H1 (cell line): ENCODE measurements around the gene STAT3. TPM values are rescaled to one million over a fixed set of nuclear protein-coding genes. Genes with fewer than 3 reads are reported as not detected.

Source experiments
- CTCF ChIA-PET: fragments of 300-600 bp; sonication (Branson Sonifier 250); formaldehyde crosslinking; loops from one replicate; lab custom pipeline; 2021; ENCODE audit not compliant: partially characterized antibody; lab: Charles Lee
- POLR2A ChIA-PET: fragments of 300-600 bp; sonication (Branson Sonifier 250); formaldehyde crosslinking; loops from one replicate; lab custom pipeline; 2021; ENCODE audit warnings: inconsistent platforms; ENCODE audit not compliant: partially characterized antibody; lab: Charles Lee
- DNase-seq, 2 experiments: peaks; one replicate each; pipeline versions ENCODE4 v3.0.0 to v3.0.0-alpha.2; 2010 to 2022; ENCODE audit warnings: low spot score in 2 of 2, low read depth in 1 of 2, mixed read lengths in 1 of 2
- FAIRE-seq: peaks from 2 replicates; lab custom pipeline; 2011; peaks lifted over from hg19 to GRCh38; lab: Jason Lieb, UNC
- H2AFZ ChIP-seq: 2 replicates; pipeline ENCODE4 v1.8.1; 2012; ENCODE audit warnings: low read length, inconsistent platforms
- H2AK5ac ChIP-seq: 2 replicates; pipeline ENCODE4 v1.6.1; 2013; ENCODE audit warnings: low read depth, low read length
- H2BK120ac ChIP-seq: replicated peaks from 2 replicates; pipeline ENCODE3; 2013; ENCODE audit warnings: low read depth, low read length, inconsistent platforms
- H2BK12ac ChIP-seq: 2 replicates; pipeline ENCODE4 v1.6.1; 2013; ENCODE audit warnings: low read depth, low read length
- H2BK15ac ChIP-seq: 2 replicates; pipeline ENCODE4 v1.6.1; 2013; ENCODE audit warnings: low read length
- H2BK20ac ChIP-seq: 2 replicates; pipeline ENCODE4 v1.6.1; 2013; ENCODE audit warnings: low read length
- H2BK5ac ChIP-seq: 2 replicates; pipeline ENCODE4 v1.6.1; 2013; ENCODE audit warnings: low read depth, low read length
- H3K14ac ChIP-seq: 2 replicates; pipeline ENCODE4 v1.6.1; 2013; ENCODE audit warnings: inconsistent platforms; ENCODE audit not compliant: insufficient read length
- H3K18ac ChIP-seq: 2 replicates; pipeline ENCODE4 v1.6.1; 2013; ENCODE audit warnings: low read length; ENCODE audit errors: extremely low read depth
- H3K23ac ChIP-seq: 2 replicates; pipeline ENCODE4 v1.6.1; 2013; ENCODE audit warnings: inconsistent platforms; ENCODE audit not compliant: insufficient read length
- H3K23me2 ChIP-seq: 2 replicates; pipeline ENCODE4 v1.6.1; 2013; ENCODE audit warnings: low read depth, low read length
- H3K27ac ChIP-seq: 2 replicates; pipeline ENCODE4 v1.6.1; 2011; ENCODE audit warnings: low read depth, low read length, inconsistent platforms
- H3K27me3 ChIP-seq, 4 experiments: replicated peaks in 1 of 4; 1 replicate in 1 of 4; 2 replicates in 3 of 4; pipeline versions ENCODE4 v1.6.1 to v1.8.1; 2011 to 2013; ENCODE audit warnings: low read length in 3 of 4, mild to moderate bottlenecking in 3 of 4, inconsistent platforms in 2 of 4, mixed read lengths in 2 of 4, moderate library complexity in 1 of 4; ENCODE audit not compliant: control insufficient read depth in 3 of 4, insufficient read depth in 3 of 4; ENCODE audit errors: extremely low read depth in 1 of 4
- H3K36me3 ChIP-seq, 4 experiments: 2 replicates each; pipeline versions ENCODE4 v1.6.1 to v1.8.1; 2011 to 2013; ENCODE audit warnings: mild to moderate bottlenecking in 4 of 4, low read length in 3 of 4, moderate library complexity in 2 of 4, control low read depth in 1 of 4, inconsistent platforms in 1 of 4; ENCODE audit not compliant: insufficient read depth in 4 of 4, control insufficient read depth in 2 of 4
- H3K4ac ChIP-seq: replicated peaks from 2 replicates; pipeline ENCODE3; 2013; ENCODE audit warnings: low read length, low read depth, mixed read lengths, inconsistent platforms; ENCODE audit not compliant: insufficient read length
- H3K4me1 ChIP-seq, 4 experiments: replicated peaks in 1 of 4; 1 replicate in 1 of 4; 2 replicates in 3 of 4; pipeline versions ENCODE4 v1.6.1 to v1.8.1; 2011 to 2013; ENCODE audit warnings: low read length in 3 of 4, inconsistent platforms in 2 of 4, mixed read lengths in 1 of 4; ENCODE audit not compliant: insufficient read depth in 4 of 4, control insufficient read depth in 3 of 4
- H3K4me2 ChIP-seq, 2 experiments: 2 replicates each; pipeline versions ENCODE4 v1.6.1 to v1.8.1; 2011 to 2013; ENCODE audit warnings: low read depth in 2 of 2, low read length in 2 of 2, control low read depth in 1 of 2, inconsistent platforms in 1 of 2, mild to moderate bottlenecking in 1 of 2; ENCODE audit not compliant: insufficient read depth in 1 of 2
- H3K4me3 ChIP-seq, 4 experiments: fragments of 200-600, 300-600 bp in 1 of 4; sonication (generic), shearing (Covaris generic), sonication (Bioruptor Twin) in 1 of 4; 2 replicates each; pipeline versions ENCODE4 v1.5.1 to v1.8.1; 2011 to 2016; ENCODE audit warnings: low read length in 4 of 4, low read depth in 3 of 4, control low read depth in 2 of 4, inconsistent platforms in 2 of 4, mild to moderate bottlenecking in 2 of 4, mixed read lengths in 1 of 4, moderate library complexity in 1 of 4; ENCODE audit not compliant: insufficient read depth in 2 of 4; ENCODE audit errors: extremely low read depth in 1 of 4
- H3K56ac ChIP-seq: replicated peaks from 2 replicates; pipeline ENCODE3; 2013; ENCODE audit warnings: low read depth, mild to moderate bottlenecking, mixed read lengths, low read length, inconsistent platforms; ENCODE audit not compliant: insufficient read length
- H3K79me1 ChIP-seq: 2 replicates; pipeline ENCODE4 v1.6.1; 2013; ENCODE audit warnings: low read depth, low read length, control low read depth
- H3K79me2 ChIP-seq, 2 experiments: 2 replicates each; pipeline versions ENCODE4 v1.6.1 to v1.8.1; 2012 to 2013; ENCODE audit warnings: low read length in 2 of 2, mild to moderate bottlenecking in 2 of 2, inconsistent platforms in 1 of 2; ENCODE audit not compliant: insufficient read depth in 2 of 2, control insufficient read depth in 1 of 2
- H3K9ac ChIP-seq, 4 experiments: replicated peaks in 1 of 4; 1 replicate in 1 of 4; 2 replicates in 3 of 4; pipeline versions ENCODE4 v1.6.1 to v1.8.1; 2011 to 2013; ENCODE audit warnings: low read depth in 3 of 4, low read length in 3 of 4, control low read depth in 2 of 4, mild to moderate bottlenecking in 2 of 4, moderate library complexity in 2 of 4, inconsistent platforms in 1 of 4; ENCODE audit errors: extremely low read depth in 1 of 4
- H3K9me3 ChIP-seq, 2 experiments: 2 replicates each; pipeline versions ENCODE4 v1.6.1 to v1.8.1; 2012 to 2013; ENCODE audit warnings: mild to moderate bottlenecking in 2 of 2, moderate library complexity in 2 of 2, control low read depth in 1 of 2, inconsistent platforms in 1 of 2, low read depth in 1 of 2, low read length in 1 of 2, mixed read lengths in 1 of 2; ENCODE audit not compliant: insufficient read depth in 2 of 2
- H4K20me1 ChIP-seq, 2 experiments: replicated peaks in 1 of 2; 2 replicates each; pipeline versions ENCODE3 to v1.8.1; 2011 to 2013; ENCODE audit warnings: inconsistent platforms in 2 of 2, low read length in 2 of 2, mild to moderate bottlenecking in 1 of 2; ENCODE audit not compliant: insufficient read depth in 2 of 2, control insufficient read depth in 1 of 2
- H4K5ac ChIP-seq: 2 replicates; pipeline ENCODE4 v1.6.1; 2013; ENCODE audit warnings: low read length, low read depth, mixed read lengths, inconsistent platforms; ENCODE audit not compliant: insufficient read length
- H4K8ac ChIP-seq: 2 replicates; pipeline ENCODE4 v1.8.0; 2013; ENCODE audit warnings: mild to moderate bottlenecking, moderate library complexity, low read length, inconsistent platforms; ENCODE audit not compliant: insufficient read depth; ENCODE audit errors: extremely low read depth
- H4K91ac ChIP-seq: replicated peaks from 2 replicates; pipeline ENCODE3; 2013; ENCODE audit warnings: low read length, mixed read lengths, inconsistent platforms; ENCODE audit not compliant: insufficient read length
- CBX8 ChIP-seq: fragments of 300-800, 300-1000 bp; sonication (generic); IDR thresholded peaks from 2 replicates; pipeline ENCODE4 v1.7.1; 2016; ENCODE audit warnings: low read depth, low read length, borderline replicate concordance
- EGR1 ChIP-seq: IDR thresholded peaks from 2 replicates; pipeline ENCODE4 v1.6.1; 2011; ENCODE audit warnings: low read depth, low read length, borderline replicate concordance
- EZH2 ChIP-seq: fragments of 200-600 bp; sonication (generic); IDR thresholded peaks from 2 replicates; pipeline ENCODE4 v1.7.1; 2012; ENCODE audit warnings: low read depth, mild to moderate bottlenecking, moderate library complexity, low read length, inconsistent platforms; ENCODE audit not compliant: severe bottlenecking
- GTF2F1 ChIP-seq: IDR thresholded peaks from 2 replicates; pipeline ENCODE4 v1.6.1; 2012; ENCODE audit warnings: low read depth, low read length, improper control_type of control experiment, borderline replicate concordance
- KDM4A ChIP-seq: IDR thresholded peaks from one replicate; pipeline ENCODE4 v1.7.1; 2012; ENCODE audit warnings: low read depth, mild to moderate bottlenecking, moderate library complexity, low read length, inconsistent platforms; ENCODE audit not compliant: severe bottlenecking
- NANOG ChIP-seq: IDR thresholded peaks from 2 replicates; pipeline ENCODE4 v1.6.1; 2011; ENCODE audit warnings: low read length, low read depth, mild to moderate bottlenecking, inconsistent platforms; ENCODE audit not compliant: insufficient read depth, poor library complexity, severe bottlenecking
- POLR2A ChIP-seq, 2 experiments: IDR thresholded peaks; 1 replicate in 1 of 2; 2 replicates in 1 of 2; pipeline ENCODE4 v1.6.1; 2011; ENCODE audit warnings: low read depth in 2 of 2, low read length in 2 of 2, mild to moderate bottlenecking in 2 of 2; ENCODE audit errors: control extremely low read depth in 1 of 2
- POU5F1 ChIP-seq: IDR thresholded peaks from 2 replicates; pipeline ENCODE4 v1.6.1; 2011; ENCODE audit warnings: low read depth, mild to moderate bottlenecking, low read length, moderate library complexity
- TCF12 ChIP-seq: IDR thresholded peaks from 2 replicates; pipeline ENCODE4 v1.6.1; 2011; ENCODE audit warnings: low read depth, mild to moderate bottlenecking, low read length
- WGBS, 2 experiments: shearing (Covaris generic) in 1 of 2; methylation state at CpG; one replicate each; pipeline versions ENCODE4 v1.1.6 to v1.1.7; 2013 to 2015; ENCODE audit warnings: low lambda C conversion rate in 2 of 2, mixed read lengths in 2 of 2, inconsistent platforms in 1 of 2, low coverage in 1 of 2, missing lambda C conversion rate in 1 of 2; ENCODE audit not compliant: insufficient replicate concordance in 2 of 2, insufficient coverage in 1 of 2, insufficient read length in 1 of 2; ENCODE audit errors: extremely low coverage in 1 of 2, missing lambda C conversion rate in 1 of 2; 5-methylcytosine and 5-hydroxymethylcytosine counted together
- polyA plus RNA-seq, 7 experiments: library from polyadenylated mRNA; depleted of rRNA in 3 of 7; stranded (reverse) in 5 of 7; unstranded in 2 of 7; fragments of >200 nt in 5 of 7; fragments of 200-250 nt in 2 of 7; gene quantifications; 1 replicate in 5 of 7; 2 replicates in 1 of 7; 4 replicates in 1 of 7; pipeline versions ENCODE4 v1.2.1 to v1.2.3, GENCODE V29; 2011 to 2013; ENCODE audit warnings: missing spikeins in 2 of 7, mixed read lengths in 2 of 7
- total RNA-seq: library from RNA; stranded (reverse); fragmentation: NEBNext Ultra II Directional; extraction: Animal tissue kit (Norgen Biotek cat#: 25700); gene quantifications from 2 replicates; pipeline ENCODE4 v1.2.1, GENCODE V29; 2021
- TF ChIP-seq, protein P1 (sequence below): IDR thresholded peaks from 2 replicates; pipeline ENCODE4 v1.6.1; 2012; ENCODE audit warnings: inconsistent platforms

The STAT3 gene
- total and polyA plus RNA-seq, 2 of the 8 experiments (the other 6 are each of a cell fraction or from before 2014, with no cell fraction given), result 38.4 to 94.1 TPM

DNA sequence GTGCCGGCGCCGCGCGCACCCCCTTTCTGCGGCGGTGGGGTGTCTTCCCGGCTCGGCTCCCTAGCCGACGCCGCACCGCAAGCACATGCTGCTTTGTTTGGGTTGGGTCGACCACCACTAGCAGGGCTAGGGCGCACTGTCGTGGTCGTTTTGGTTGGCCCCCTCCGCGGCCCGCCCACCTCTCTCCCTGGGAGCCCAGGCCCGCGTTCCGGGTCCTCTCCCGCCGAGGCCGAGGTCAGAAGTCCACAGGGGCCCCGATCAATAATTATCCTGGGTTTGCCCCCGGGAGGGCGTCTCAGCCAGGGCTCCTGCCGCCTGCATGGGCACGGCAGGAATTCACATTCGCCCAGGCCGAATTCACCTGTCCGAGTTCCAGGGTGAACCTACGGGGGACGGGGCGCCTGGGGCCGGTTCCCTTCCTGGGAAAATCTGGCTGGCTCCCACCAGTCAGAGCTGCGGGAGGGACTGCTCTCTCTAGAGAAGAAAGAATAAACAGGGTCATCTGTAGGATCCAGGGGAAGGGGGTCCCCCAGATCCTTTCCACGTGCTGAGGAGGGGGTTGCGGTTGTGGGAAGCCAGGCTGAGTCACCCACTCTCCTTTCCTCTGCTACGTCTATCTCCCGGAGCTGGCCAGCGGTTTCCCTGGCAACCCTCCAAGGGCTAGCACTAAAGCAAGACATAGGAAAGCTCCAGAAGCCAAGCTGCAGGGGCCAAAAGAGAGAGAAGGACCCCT lies 111.5 kb downstream of the STAT3 start:
- no peak for FAIRE-seq
- TF ChIP-seq EZH2, result no peak
- TF ChIP-seq POU5F1, result no peak
- no peak for TF ChIP-seq EGR1
- TF ChIP-seq TCF12, result no peak
- TF ChIP-seq CBX8, result no peak
- peak; percentile 57 for TF ChIP-seq KDM4A
- TF ChIP-seq, protein P1, sequence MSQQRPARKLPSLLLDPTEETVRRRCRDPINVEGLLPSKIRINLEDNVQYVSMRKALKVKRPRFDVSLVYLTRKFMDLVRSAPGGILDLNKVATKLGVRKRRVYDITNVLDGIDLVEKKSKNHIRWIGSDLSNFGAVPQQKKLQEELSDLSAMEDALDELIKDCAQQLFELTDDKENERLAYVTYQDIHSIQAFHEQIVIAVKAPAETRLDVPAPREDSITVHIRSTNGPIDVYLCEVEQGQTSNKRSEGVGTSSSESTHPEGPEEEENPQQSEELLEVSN, result peak; percentile 61; the same call in 1 of the 2 replicates
- no peak for TF ChIP-seq GTF2F1
- TF ChIP-seq POLR2A (IDR thresholded peaks at IDR 0.05; ENCODE audit: control extremely low read depth in 1 of 2, low read depth in 2 of 2, low read length in 2 of 2), result no peak
- TF ChIP-seq NANOG, result no peak

More for the DNA sequence above, 111.5 kb downstream of the STAT3 start:
- Histone ChIP-seq H3K79me1 (peaks cover 5% of the 10 kb centered on the region; the same call in 1 of the 2 replicates), H3K4me2 (peak overlapping the region; percentile 68 to 91), H4K5ac (peak overlapping the region; percentile 57), H3K18ac (peak overlapping the region; percentile 78; the same call in 1 of the 2 replicates), H3K4me1 (peaks cover 6 to 20% (median 12%) of the 10 kb centered on the region in 4 experiments; a peak in 6 of 7 replicates), H3K23ac (no peak overlapping the region), H3K36me3 (no peaks in the 10 kb centered on the region), H3K14ac (no peak overlapping the region), H2BK15ac (no peak overlapping the region), H2AK5ac (no peak overlapping the region), H3K9ac (peak overlapping the region; percentile 1 to 93 (median 77); a peak in 6 of 7 replicates), H2BK12ac (no peak overlapping the region), H4K20me1 (no peaks in the 10 kb centered on the region), H4K91ac (no peak overlapping the region), H2BK5ac (no peak overlapping the region), H3K4ac (no peak overlapping the region), H3K79me2 (peaks cover 0 to 35% of the 10 kb centered on the region in 2 experiments; a peak in 2 of 4 replicates), H3K56ac (no peak overlapping the region), H3K27me3 (peaks cover 0 to 4% (median 2%) of the 10 kb centered on the region in 4 experiments; a peak in 1 of 7 replicates), H4K8ac (peak overlapping the region; percentile 95; the same call in 1 of the 2 replicates), H2AFZ (no peak overlapping the region), H3K4me3 (peak overlapping the region; percentile 52 to 92 (median 60)), H3K9me3 (no peaks in the 10 kb centered on the region), H2BK120ac (no peak overlapping the region), H3K27ac (peak overlapping the region; percentile 61; the same call in 1 of the 2 replicates), H3K23me2 (peaks cover 8% of the 10 kb centered on the region; the same call in 1 of the 2 replicates), H2BK20ac (no peak overlapping the region)
- CTCF ChIA-PET, result interaction anchor here (0.8 to 5.0 kb wide), 9 partner anchors 15 to 250 kb away, joined by 3 to 26 read pairs (median 4); no protein-coding TSS in a partner anchor
- 4% methylated on average over 40 of the region's 44 CpGs; no CpG with 5 or more reads in 1 of the 2 experiments for WGBS, 2 experiments
- DNase-seq, result peak in 1 of 2 experiments; percentile 82
- POLR2A ChIA-PET, result interaction anchor here (0.6 to 1.4 kb wide), 9 partner anchors 9 to 1629 kb away, joined by 3 to 4 read pairs (median 3); partner anchors contain the start of genes SMARCE1 and STAT5A
